Non-pigmented ciliary epithelial cell (primary cell): ENCODE measurements around the gene CBR3.

Experiments
- DNase-seq: peaks from one replicate; pipeline ENCODE4 v3.0.0-alpha.2; 2010; ENCODE audit warnings: low read depth

CBR3 gene

DNA sequence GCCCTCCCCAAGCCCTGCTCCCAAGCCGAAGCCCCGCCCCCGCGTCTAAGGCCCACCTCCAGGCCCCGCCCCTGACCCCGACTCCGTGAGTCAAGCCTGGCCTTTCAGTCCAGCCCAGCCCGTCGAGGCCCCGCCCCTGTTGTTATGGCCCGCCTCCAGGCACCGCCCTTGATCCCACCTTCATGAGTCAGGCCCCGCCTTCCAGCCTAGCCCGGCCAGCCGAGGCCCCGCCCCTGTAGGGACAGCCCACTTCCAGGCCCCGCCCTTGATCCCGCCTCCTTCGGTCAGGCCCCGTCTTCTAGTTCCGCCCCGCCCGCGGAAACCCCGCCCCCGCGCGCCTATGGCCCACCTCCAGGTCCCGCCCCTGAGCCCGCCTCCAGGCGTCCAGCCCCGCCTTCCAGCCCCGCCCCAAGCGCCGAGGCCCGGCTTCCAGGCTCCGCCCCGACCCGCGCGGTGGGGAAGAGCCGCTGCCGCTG is 21.5 kb downstream of the CBR3 start:
- DNase-seq: peak; percentile 94

DNA sequence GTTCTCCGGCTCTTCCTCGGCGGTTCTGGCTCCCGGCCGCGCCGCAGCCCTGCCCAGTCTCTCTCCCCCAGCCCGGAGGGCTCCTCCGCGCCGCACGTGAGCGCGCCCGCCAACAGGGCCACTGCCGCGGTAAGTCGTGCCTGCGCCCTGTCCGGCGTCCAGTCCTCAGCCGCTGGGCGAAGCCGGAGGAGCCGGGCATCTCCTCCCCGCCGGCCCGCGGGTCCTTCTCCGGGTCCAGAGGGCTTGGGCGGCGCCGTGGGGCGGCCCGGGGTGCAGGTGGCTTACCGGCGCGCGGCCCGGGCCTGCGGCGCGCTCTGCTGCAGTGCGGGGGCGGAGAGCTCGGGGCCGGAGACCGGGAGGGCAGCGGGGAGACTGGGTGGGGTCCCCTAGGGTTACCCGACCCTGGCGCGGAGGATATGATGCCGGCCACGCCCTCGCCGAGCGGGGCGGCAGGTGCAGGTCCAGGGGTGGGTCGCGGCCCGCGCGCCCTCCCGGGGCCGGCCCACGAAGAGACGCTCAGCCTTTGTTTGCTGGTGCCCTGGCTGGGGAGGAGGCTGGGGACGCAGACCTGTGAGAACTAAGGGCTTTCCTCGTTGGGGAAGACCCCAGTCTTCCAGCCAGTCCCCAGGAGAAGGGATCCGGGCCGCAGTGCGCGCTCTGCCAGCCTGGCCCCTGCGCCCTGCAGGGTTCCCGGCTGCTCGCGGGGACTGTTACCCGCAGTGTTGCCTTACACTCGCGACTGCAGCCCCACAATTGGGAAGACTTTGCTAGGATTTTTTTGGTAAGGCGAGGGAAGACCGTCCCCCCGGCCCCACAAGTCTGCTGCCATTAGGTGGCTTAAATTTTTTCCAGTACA is 22.2 kb downstream of the CBR3 start, which contains the start of gene DOP1B:
DOP1B (plus strand) TSS at position 10 of the 856 bp plus-strand sequence. CDS start 7,910 bp downstream, outside the sequence.
- no peak for DNase-seq

DNA sequence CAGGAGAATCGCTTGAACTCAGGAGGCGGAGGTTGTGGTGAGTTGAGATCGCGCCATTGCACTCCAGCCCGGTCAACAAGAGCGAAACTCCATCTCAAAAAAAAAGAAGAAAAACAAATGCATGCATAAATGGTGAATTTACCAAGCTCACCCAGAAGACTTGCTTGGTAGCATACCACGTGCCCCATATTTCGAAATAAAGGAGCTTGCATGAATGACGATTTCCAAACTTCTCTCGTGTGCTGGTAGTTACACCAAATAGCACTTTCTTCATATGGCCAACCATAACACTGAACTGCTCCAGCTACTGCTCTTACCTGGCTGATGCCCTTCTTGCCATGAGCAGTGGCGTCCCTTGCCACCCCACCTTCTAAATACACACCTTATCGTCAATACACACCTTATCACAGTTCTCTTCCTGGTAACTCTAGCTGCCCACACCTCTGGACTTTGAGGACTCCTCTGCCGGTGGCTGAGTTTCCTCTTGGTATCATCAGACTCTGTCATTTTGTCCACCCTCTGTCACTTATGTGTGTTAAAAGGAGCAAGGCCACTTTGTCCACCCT is 24.6 kb downstream of the CBR3 start:
- no peak for DNase-seq

DNA sequence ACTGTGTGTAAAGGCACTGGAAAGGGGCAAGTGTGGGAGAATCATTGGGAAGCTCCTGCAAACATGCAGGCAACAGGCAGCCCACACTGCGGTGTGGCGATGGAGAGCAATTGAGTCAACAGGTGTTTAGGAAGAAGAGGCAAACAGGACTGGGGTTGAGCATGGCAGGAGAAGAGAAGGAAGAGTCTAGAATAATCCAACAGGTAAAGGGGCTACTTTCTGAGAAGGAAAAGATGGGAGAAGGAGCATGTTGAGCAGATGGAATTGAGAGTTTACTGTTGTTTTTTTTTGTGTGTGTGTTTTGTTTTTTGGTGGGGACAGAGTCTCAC is 25.9 kb downstream of the CBR3 start:
- DNase-seq: no peak

DNA sequence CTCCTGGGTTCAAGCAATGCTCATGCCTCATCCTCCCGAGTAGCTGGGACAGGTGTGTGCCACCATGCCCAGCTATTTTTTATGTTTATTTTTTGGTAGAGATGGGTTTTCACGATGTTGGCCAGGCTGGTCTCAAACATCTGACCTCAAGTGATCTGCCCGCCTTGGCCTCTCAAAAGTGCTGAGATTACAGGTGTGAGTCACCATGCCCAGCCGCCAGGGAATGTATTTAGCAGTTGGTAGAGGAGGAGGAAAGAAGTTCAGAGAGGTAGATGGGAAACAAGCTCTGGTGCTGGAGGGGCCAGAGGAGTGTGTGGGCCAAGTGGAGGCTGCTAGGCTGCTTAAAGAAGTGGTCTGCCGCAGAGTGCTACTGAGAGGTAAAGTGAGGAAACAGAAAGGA is 27.8 kb downstream of the CBR3 start:
- no peak for DNase-seq

DNA sequence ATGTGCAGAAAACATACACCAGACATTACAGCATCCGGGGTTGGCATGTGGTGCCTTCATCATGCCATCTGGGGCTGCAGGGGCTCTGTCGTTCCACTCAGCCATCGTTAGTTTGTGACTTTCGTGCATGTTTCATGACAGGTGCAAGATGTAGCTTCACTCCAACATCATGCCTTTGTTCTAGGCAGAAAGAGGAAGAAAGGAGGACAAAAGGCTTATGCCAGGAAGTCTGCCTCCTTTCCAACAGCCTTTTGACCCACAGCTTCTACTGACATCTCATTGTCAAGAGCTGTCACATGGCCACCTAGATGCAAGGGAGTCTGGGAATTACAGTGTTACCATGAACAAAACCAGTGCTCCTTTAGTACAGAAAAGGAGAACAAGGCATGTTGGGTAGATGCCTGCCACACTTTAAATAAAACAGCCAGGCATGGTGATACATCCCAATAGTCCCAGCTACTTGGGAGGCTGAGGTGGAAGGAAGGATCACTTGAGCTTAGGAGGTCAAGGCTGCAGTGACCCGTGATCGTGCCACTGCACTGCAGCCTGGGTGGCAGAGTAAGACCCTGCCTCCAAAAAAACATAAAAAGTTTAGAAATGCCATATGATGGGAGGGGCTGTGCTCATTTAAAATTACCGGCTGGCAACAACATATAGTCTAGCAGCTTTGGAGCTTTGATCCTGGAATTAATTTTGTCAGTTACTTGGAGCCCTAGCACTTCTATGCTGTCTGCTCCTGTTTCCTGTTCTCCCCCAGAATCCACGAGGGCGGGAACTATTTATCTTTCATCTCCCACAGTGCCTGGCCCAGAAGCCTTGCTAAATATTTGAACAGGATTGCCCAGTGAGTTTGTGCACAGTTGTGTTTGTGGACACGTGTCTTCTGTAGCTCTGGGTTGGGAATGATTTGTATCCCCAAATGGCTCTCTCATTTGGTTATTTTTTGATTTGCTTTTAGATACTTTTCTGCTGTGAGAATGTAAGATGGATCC is 29.2 kb downstream of the CBR3 start:
- no peak for DNase-seq

DNA sequence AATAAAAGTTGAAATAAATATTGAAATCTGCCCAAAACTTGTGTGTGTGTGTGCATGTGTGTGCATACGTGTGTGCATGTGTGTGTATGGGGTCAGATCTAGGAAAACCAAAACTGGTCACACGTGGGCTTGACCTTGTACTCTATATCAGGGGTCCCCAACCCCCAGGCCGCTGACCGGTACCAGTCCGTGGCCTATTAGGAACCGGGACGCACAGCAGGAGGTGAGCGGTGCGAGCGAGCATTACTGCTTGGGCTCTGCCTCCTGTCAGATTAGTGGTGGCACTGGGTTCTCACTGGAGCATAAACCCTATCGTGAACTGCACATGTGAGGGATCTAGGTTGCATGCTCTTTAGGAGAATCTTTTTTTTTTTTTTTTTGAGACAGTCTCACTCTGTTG is 30.5 kb downstream of the CBR3 start:
- no peak for DNase-seq

DNA sequence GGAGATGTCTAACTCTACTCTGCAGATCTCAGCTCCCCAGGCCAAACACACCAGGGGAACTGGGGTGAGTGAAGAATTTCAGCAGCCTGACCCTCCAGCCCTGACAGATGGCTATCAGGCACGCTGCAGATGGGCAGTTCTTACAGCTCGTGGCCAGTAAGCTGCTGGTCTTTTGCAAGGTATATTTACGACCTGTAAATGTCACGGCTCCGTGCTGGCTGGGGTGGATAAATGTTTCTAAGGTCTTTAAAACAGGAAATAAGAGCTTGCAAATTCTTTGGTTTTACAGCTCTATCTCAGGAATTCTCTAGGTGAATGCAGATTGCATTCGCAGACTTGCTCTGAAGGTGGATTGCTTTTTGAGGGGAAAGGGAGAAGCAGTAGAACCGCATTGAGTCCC is 31.8 kb downstream of the CBR3 start:
- no peak for DNase-seq

DNA sequence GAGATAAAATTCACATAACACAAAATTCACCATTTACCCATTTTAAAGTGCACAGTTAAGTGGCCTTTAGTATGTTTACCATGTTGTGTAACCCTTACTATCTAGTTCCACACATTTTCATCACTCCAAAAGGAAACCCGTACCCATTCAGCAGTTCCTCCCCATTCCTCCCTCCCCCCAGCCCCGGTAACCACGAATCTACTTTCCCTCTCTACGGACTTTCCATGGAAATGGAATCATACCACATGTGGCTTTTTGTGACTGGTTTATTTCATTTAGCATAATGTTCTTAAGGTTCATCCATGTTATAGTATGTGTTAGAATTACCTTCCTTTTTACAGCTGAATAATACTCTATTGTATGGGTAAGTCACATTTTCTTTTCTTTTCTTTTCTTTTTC is 32.7 kb downstream of the CBR3 start:
- DNase-seq: no peak

DNA sequence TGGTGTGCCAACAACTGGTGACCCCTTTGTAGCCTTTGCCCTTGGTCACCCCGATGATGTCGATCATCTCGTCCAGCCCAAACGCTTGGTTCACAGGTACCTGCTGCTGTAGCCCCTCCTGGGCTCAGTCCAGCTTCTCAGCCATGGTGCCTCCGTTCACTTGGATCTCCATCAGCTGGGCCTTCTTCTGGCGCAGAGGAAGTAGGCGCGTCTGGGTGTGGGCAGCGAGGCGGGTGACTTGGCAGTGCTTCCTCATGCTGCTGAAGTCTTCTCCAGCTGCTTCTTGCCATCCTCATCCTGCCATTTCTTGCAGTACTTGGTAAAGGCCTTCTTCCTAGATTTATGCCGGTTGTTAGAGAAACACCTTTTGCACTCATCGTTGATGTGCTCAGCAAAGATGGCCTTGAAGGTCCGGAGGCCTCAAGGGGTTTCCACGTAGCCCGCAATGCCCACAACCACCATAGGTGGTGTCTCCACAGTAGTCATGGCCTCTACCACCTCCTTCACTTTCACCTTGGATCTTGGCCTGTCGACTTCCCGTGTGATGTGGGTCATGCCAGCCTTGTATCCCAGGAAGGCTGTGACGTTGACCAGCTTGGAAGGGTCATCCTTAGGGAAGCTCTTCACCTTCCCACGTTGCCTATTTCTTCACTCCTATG is 34.7 kb downstream of the CBR3 start:
- DNase-seq: no peak

DNA sequence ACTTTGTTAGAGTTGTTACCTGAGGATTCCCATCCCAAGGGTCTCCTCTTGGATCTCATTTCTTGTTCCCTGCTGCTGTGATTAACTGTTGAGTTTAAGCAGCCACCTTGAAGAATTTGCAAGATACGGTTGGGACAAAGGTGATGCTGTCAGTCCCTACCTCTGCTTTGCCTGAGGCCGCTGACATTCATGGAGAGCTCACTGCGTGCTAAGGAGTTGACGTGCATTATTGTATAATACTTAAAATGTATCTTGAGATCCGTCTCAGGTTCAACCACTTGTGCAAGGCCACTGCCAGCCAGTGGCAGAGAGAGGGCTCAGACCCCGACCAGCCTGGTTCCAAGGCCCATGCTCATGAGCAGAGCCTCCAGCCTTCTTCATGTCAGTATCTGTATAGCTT is 35.9 kb downstream of the CBR3 start:
- DNase-seq: no peak

DNA sequence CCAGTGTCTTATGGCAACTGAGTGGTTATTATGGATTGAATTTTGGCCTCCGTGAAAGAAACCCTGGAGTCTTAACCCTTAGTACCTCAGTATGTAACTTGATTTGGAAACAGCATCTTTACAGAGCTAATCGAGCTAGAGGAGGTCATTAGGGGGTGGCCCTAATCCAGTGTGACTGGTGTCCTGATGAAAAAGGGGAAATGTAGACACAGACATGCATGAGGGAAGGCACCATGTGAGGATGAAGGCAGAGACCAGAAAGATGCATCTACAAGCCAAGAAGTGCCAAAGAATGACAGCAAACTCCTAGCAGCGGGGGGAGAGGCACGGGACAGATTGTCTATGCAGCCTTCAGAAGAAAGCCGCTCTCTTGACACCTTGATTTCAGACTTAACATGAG is 36.5 kb downstream of the CBR3 start:
- no peak for DNase-seq

DNA sequence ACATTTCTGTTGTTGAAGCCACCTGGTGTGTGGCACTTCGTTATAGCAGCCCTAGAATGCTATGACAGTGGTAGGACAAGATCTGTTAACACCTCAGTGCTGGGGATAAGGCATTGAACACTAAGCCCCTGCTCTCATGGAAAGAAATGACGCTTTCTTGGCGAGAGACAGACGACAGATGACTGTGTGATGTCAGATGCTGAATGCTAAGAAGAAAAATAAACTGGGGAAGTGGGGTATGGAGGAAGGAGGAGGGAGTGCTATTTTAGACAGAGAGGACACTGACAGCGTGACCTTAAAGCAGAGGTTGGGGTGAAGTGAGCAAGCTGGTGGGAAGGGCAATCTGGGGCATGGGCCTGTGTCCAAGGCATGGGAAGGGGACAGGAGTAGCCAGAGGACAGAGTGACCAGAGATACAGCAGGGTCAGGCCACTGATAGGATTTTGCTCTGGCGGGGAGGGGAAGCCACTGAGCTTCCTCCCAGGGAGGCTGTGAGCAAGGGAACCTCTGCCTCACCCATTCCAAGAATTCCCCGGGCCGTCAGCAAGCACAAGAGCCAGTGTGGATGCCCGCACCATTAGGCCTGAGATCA is 37.0 kb downstream of the CBR3 start:
- DNase-seq: no peak

DNA sequence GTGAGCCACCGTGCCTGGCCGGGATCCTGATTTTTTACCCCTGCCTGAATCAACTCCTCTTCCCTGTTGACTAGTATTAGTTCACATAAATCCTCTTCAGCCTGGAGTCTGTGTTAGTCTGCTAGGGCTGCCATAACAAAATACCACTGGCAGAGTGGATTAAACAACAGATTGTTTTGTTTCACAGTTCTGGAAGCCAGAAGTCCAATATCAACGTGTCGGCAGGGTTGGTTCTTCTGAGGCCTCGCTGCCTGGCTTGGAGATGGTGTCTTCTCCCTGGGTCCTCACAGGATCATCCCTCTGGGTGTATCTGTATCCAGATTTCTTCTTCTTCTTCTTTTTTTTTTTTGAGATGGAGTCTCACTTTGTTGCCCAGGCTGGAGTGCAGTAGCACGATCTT is 39.9 kb downstream of the CBR3 start:
- DNase-seq: no peak

DNA sequence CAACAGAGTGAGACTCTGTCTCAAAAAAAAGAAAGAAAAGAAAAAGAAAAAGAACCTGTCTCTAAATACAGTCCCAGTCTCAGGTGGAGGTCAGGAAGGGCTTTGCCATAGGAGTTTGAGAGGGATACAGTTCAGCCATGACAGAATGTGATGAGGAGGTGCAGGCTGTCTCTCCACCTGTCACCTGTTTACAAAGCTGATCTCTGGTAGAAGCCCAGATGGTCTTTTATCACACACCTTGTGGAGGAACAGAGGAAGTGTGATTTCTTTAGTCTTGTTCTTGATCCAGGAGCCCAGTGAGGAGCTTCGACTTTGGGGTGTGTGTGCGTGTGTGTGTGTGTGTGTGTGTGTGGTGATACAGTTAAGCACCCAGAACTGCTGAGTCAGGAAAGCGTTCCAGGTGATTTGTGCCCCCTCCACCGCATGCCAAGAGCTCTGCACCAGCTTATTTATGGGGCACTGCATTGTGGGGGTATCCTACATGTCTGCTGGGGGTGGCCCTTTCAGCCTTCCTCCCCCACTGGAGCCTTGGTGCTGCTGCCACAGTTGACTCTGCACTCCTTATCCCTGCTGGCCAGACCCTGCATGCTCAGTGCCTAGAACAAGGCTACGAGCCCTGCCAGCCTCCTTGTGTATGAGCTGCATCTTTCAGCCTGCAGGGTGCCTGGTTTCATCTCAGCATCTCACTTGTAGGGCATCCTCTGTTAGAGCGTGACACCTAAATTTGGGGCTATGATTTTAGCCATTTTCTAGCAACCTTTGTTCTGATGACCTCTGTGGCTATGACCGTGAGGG is 41.1 kb downstream of the CBR3 start:
- DNase-seq: no peak

DNA sequence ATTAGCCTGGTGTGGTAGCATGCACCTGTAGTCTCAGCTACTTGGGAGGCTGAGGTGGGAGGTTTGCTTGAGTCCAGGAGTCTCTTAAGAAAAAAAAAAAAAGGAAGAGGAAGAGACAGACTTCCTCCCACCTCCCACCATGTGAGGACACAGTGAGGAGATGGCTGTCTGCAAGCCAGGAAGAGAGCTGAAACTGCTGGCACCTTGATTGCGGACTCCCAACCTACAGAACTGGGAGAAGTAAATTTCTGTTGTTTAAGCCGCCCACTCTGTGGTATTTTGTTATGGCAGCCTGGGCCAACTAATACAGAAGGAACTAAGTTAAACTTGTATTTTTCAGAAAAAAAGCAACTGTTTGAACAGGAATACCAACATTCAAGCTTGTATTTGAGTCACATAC is 43.5 kb downstream of the CBR3 start:
- DNase-seq: no peak

DNA sequence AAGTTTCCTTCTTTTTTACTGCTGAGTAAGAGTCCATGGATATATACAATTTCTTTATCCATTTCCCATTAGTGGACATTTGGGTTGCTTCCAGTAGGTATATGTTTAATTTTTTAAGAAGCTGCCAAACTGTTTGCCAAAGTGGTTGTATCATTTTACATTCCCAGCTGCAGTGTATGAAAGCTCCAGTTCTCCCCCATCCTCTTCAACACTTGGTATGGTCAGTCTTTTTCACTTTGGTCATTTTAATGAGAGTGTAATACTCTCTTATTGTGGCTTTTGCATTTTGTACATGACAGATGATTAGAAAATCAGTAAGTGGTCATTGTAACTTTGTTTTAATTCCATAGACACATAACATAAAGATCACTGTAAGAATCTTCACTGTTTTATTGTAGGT is 44.3 kb downstream of the CBR3 start:
- no peak for DNase-seq

DNA sequence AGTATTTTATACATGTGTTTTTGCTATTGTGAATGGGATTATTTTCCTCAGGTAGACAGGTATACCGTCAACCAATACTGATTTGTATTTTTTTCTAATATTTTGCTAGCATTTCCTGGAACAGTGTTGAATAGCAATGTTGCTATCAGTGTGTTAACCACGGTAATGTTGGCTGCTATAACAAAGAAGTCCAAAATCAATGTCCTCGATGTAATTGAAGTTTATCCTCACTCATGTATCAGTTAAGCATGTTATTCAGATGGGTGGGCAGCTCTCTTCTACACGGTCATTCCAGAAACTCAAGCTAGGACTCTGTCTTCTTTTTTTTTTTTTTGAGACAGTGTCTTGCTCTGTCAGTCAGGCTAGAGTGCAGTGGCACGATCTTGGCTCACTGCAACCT is 46.1 kb downstream of the CBR3 start:
- no peak for DNase-seq

DNA sequence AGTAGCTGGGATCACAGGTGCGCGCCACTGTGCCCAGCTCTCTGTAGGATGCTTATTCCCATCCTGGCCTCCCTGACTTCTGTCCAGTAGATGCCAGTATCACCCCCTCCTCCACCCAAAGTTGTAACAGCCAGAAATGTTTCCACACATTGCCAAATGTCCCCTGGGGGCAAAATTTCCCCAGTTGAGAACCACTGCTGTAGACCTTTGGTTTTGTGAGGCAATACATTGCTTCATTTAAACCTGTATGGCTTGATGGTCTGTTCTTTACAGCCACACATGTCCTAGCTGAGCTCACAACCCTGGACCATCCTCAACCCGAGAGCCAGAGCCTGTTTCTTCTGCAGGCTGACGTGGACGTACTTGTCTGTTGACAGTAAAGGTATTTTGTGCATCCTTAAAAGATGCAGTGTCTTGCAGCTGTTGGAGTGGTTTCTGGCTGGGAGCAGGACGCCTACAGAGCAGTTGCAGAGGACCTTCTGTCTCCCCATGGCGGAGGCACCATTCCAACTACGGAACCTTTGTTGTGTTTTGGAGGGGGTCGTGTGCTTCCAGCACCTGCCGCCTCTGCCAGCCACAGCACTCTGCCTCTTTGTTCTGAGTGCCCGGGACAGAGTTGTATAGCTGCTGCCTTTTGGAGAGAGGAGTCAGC is 48.4 kb downstream of the CBR3 start:
- no peak for DNase-seq

DNA sequence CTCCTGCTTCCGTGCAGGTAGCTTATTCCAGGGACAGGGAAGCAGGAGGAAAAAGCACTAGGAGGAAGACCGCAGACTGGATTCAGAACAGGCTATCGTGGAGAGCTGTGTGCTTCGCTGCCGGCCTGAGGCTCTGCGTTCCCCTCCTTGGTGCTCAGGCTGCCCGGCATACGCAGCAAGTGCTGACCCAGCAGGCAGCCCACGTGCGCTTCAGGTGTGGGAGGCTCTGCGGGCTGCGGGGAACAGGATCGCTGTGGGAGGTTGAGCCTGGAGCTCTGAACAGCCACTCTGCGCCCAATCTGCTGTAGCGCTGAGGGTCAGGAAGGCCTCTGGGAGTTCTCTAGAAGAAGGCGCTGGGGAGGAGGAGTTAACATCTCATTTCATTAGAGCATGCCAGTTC is 49.7 kb downstream of the CBR3 start:
- DNase-seq: no peak
